Measurements from ENCODE around the gene AMPD3. TPM values are rescaled to one million over a fixed set of nuclear protein-coding genes. Genes with fewer than 3 reads are reported as not detected.

Gene AMPD3
- total RNA-seq, 1 experiment from 2014 or later: 12.5 TPM

DNA sequence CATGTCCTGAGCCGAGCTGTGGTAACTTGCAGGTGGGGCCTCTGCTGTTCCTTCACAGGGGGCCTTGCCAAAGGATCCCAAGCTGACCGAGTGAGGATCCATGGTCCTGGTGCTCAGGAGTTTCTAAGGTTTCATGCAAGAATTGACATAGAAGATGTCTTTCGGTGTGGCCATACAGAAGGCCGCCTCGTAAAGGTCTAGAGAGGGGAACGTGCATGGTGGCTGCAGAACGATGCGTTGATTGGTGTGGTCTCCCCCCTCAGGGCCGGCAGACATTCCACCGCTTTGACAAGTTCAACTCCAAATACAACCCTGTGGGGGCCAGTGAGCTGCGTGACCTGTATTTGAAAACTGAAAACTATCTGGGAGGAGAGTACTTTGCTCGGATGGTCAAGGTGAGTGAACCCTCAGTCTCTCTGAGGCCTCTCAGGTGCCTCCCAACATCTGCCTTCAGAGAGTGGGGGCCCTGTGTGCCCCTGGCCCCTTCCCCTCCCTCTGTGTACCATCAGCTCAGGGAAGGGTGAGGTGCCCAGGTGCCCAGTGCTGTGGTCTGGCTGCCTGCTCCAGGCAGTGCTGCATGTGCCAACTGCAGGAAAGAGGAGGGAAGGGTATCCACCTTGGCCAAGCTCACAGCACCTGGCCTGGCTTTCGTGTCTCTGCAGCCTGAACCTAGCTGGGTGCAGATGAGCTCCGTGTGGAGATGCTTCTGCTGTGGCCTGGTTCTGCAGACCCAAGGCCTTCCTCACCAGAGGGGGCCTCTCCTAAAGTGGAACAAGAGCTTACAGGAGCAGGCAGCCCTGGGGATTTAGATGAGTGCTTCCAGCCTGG, 39.8 kb downstream of the AMPD3 start:
- ChIA-PET CTCF (no interaction called here), POLR2A (interaction anchor here (0.6 kb wide), 2 partner anchors 11 to 40 kb away, joined by 5 read pairs; no protein-coding TSS in a partner anchor)
- ATAC-seq: no peak
- no TSS peak for BruUV-seq (replicated peaks)
- H3K27ac ChIP-seq (ENCODE audit: low read length): no peak overlapping the region
- H3K36me3 ChIP-seq (ENCODE audit: control insufficient read depth, insufficient read depth, low read length): no peaks in the 10 kb centered on the region
- TF ChIP-seq POLR2AphosphoS5 (IDR thresholded peaks at IDR 0.05; ENCODE audit: low read depth, low read length) (no peak), SIN3A (IDR thresholded peaks at IDR 0.05; ENCODE audit: borderline replicate concordance, insufficient read depth, low read depth, low read length) (no peak), TCF7L2 (IDR thresholded peaks at IDR 0.05; ENCODE audit: low read depth, low read length) (no peak)
- TF ChIP-seq, protein P1, sequence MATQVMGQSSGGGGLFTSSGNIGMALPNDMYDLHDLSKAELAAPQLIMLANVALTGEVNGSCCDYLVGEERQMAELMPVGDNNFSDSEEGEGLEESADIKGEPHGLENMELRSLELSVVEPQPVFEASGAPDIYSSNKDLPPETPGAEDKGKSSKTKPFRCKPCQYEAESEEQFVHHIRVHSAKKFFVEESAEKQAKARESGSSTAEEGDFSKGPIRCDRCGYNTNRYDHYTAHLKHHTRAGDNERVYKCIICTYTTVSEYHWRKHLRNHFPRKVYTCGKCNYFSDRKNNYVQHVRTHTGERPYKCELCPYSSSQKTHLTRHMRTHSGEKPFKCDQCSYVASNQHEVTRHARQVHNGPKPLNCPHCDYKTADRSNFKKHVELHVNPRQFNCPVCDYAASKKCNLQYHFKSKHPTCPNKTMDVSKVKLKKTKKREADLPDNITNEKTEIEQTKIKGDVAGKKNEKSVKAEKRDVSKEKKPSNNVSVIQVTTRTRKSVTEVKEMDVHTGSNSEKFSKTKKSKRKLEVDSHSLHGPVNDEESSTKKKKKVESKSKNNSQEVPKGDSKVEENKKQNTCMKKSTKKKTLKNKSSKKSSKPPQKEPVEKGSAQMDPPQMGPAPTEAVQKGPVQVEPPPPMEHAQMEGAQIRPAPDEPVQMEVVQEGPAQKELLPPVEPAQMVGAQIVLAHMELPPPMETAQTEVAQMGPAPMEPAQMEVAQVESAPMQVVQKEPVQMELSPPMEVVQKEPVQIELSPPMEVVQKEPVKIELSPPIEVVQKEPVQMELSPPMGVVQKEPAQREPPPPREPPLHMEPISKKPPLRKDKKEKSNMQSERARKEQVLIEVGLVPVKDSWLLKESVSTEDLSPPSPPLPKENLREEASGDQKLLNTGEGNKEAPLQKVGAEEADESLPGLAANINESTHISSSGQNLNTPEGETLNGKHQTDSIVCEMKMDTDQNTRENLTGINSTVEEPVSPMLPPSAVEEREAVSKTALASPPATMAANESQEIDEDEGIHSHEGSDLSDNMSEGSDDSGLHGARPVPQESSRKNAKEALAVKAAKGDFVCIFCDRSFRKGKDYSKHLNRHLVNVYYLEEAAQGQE (IDR thresholded peaks at IDR 0.05; ENCODE audit: insufficient read depth in 1 of 2, low read depth in 2 of 2, low read length in 1 of 2): no peak
- TF ChIP-seq, protein P2, sequence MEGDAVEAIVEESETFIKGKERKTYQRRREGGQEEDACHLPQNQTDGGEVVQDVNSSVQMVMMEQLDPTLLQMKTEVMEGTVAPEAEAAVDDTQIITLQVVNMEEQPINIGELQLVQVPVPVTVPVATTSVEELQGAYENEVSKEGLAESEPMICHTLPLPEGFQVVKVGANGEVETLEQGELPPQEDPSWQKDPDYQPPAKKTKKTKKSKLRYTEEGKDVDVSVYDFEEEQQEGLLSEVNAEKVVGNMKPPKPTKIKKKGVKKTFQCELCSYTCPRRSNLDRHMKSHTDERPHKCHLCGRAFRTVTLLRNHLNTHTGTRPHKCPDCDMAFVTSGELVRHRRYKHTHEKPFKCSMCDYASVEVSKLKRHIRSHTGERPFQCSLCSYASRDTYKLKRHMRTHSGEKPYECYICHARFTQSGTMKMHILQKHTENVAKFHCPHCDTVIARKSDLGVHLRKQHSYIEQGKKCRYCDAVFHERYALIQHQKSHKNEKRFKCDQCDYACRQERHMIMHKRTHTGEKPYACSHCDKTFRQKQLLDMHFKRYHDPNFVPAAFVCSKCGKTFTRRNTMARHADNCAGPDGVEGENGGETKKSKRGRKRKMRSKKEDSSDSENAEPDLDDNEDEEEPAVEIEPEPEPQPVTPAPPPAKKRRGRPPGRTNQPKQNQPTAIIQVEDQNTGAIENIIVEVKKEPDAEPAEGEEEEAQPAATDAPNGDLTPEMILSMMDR (IDR thresholded peaks at IDR 0.05): no peak
- H3K4me1 ChIP-seq (ENCODE audit: control insufficient read depth, insufficient read depth, low read length): peaks cover 6% of the 10 kb centered on the region; the same call in 1 of the 2 replicates
- intact Hi-C loops (cut with micrococcal nuclease; ENCODE audit: unreplicated experiment): no loop called here
- in situ Hi-C loops (cut with HindIII; ENCODE audit: low pct_unique_long_range_greater_than_20kb, low sequenced_read_pairs): no loop called here
- no peaks in the 10 kb centered on the region for H3K9me3 ChIP-seq (ENCODE audit: control insufficient read depth, insufficient read depth, low read depth, low read length)
- no peak for DNase-seq (ENCODE audit: low read depth, low spot score)
- H3K4me3 ChIP-seq (ENCODE audit: low read depth in 2 of 2, low read length in 2 of 2): no peak overlapping the region
- H3K27me3 ChIP-seq (ENCODE audit: control insufficient read depth, insufficient read depth, low read length): no peaks in the 10 kb centered on the region

DNA sequence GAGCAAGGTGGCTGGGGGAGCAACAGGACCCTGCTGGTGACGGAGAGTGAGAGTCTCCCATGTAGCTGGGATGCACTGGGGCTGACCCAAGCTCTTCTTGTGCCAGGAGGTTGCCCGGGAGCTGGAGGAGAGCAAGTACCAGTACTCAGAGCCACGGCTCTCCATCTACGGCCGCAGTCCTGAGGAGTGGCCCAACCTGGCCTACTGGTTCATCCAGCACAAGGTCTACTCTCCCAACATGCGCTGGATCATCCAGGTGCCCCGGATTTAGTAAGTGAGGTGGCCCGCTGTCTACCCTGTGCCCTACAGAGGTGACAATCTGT, 40.4 kb downstream of the AMPD3 start:
- ATAC-seq: no peak
- DNase-seq (ENCODE audit: low read depth, low spot score): no peak
- POLR2A ChIA-PET: interaction anchor here (0.6 kb wide), 2 partner anchors 12 to 39 kb away, joined by 5 read pairs; no protein-coding TSS in a partner anchor
- CTCF ChIA-PET: no interaction called here
- in situ Hi-C loops (cut with HindIII; ENCODE audit: low pct_unique_long_range_greater_than_20kb, low sequenced_read_pairs) (no loop called here), intact Hi-C loops (cut with micrococcal nuclease; ENCODE audit: unreplicated experiment) (no loop called here)
- BruUV-seq (replicated peaks): no TSS peak
- Histone ChIP-seq H3K27me3 (ENCODE audit: control insufficient read depth, insufficient read depth, low read length) (no peaks in the 10 kb centered on the region), H3K4me3 (ENCODE audit: low read depth in 2 of 2, low read length in 2 of 2) (no peak overlapping the region), H3K36me3 (ENCODE audit: control insufficient read depth, insufficient read depth, low read length) (no peaks in the 10 kb centered on the region), H3K4me1 (ENCODE audit: control insufficient read depth, insufficient read depth, low read length) (peaks cover 6% of the 10 kb centered on the region; the same call in 1 of the 2 replicates), H3K27ac (ENCODE audit: low read length) (no peak overlapping the region), H3K9me3 (ENCODE audit: control insufficient read depth, insufficient read depth, low read depth, low read length) (no peaks in the 10 kb centered on the region)
- no peak for TF ChIP-seq POLR2AphosphoS5 (IDR thresholded peaks at IDR 0.05; ENCODE audit: low read depth, low read length)
- no peak for TF ChIP-seq TCF7L2 (IDR thresholded peaks at IDR 0.05; ENCODE audit: low read depth, low read length)
- TF ChIP-seq, protein P1 (IDR thresholded peaks at IDR 0.05; ENCODE audit: insufficient read depth in 1 of 2, low read depth in 2 of 2, low read length in 1 of 2): no peak
- no peak for TF ChIP-seq SIN3A (IDR thresholded peaks at IDR 0.05; ENCODE audit: borderline replicate concordance, insufficient read depth, low read depth, low read length)
- TF ChIP-seq, protein P2 (IDR thresholded peaks at IDR 0.05): no peak

Measured in Panc1 (cell line).